ENCODE results near the gene KNTC1. TPM values are rescaled to one million over a fixed set of nuclear protein-coding genes. Genes with fewer than 3 reads are reported as not detected.

KNTC1 gene
- total RNA-seq, 1 experiment from 2014 or later, result 55.8 TPM

- Histone ChIP-seq H3K9me3 (no peaks in the 10 kb centered on the region), H3K4me3 (ENCODE audit: low read depth, low read length) (no peak overlapping the region), H3K4me1 (no peaks in the 10 kb centered on the region), H3K36me3 (ENCODE audit: control insufficient read depth, insufficient read depth, low read length) (peaks cover 8% of the 10 kb centered on the region), H3K27me3 (replicated peaks; ENCODE audit: control insufficient read depth, insufficient read depth, low read length) (no peaks in the 10 kb centered on the region)
- ChIA-PET POLR2A (no interaction called here), CTCF (no interaction called here)
- no peak for DNase-seq
- H3K36me3 Mint-ChIP-seq (ENCODE audit: insufficient read depth, unreplicated experiment), result peaks cover 94% of the 10 kb centered on the region
- no peaks in the 10 kb centered on the region for H3K9me3 Mint-ChIP-seq (ENCODE audit: unreplicated experiment)
- no peaks in the 10 kb centered on the region for H3K27me3 Mint-ChIP-seq (ENCODE audit: insufficient read depth, unreplicated experiment)
- intact Hi-C loops (cut with micrococcal nuclease; ENCODE audit: unreplicated experiment), result no loop called here
- no TSS peak for BruUV-seq (replicated peaks)
- peaks cover 7% of the 10 kb centered on the region for H3K4me1 Mint-ChIP-seq (ENCODE audit: low read depth, unreplicated experiment)
- no peak overlapping the region for H3K27ac Mint-ChIP-seq (ENCODE audit: unreplicated experiment)
- no peak overlapping the region for H3K4me3 Mint-ChIP-seq (ENCODE audit: unreplicated experiment)
- TF ChIP-seq CTCF (IDR thresholded peaks at IDR 0.05; ENCODE audit: insufficient read depth in 1 of 2, low read depth in 1 of 2, low read length in 1 of 2, severe bottlenecking in 1 of 2, unreplicated experiment in 1 of 2), result no peak
These were observed 9.2 kb upstream of the KNTC1 start for GRCh38 chr12:122517877-122518276.

- Histone ChIP-seq H3K9me3 (no peaks in the 10 kb centered on the region), H3K4me3 (ENCODE audit: low read depth, low read length) (no peak overlapping the region), H3K27me3 (replicated peaks; ENCODE audit: control insufficient read depth, insufficient read depth, low read length) (no peaks in the 10 kb centered on the region), H3K4me1 (peaks cover 5% of the 10 kb centered on the region; the same call in 1 of the 2 replicates), H3K36me3 (ENCODE audit: control insufficient read depth, insufficient read depth, low read length) (peaks cover 8% of the 10 kb centered on the region)
- no peak overlapping the region for H3K27ac Mint-ChIP-seq (ENCODE audit: unreplicated experiment)
- peaks cover 14% of the 10 kb centered on the region for H3K4me1 Mint-ChIP-seq (ENCODE audit: low read depth, unreplicated experiment)
- intact Hi-C loops (cut with micrococcal nuclease; ENCODE audit: unreplicated experiment), result no loop called here
- no peaks in the 10 kb centered on the region for H3K9me3 Mint-ChIP-seq (ENCODE audit: unreplicated experiment)
- ChIA-PET CTCF (no interaction called here), POLR2A (interaction anchor here (1.7 kb wide), 1 partner anchor 18 kb away, joined by 6 read pairs; the partner anchor contains the start of gene ZCCHC8)
- H3K4me3 Mint-ChIP-seq (ENCODE audit: unreplicated experiment), result no peak overlapping the region
- no peak for TF ChIP-seq CTCF (IDR thresholded peaks at IDR 0.05; ENCODE audit: insufficient read depth in 1 of 2, low read depth in 1 of 2, low read length in 1 of 2, severe bottlenecking in 1 of 2, unreplicated experiment in 1 of 2)
- DNase-seq, result no peak
- no peaks in the 10 kb centered on the region for H3K27me3 Mint-ChIP-seq (ENCODE audit: insufficient read depth, unreplicated experiment)
- no TSS peak for BruUV-seq (replicated peaks)
- H3K36me3 Mint-ChIP-seq (ENCODE audit: insufficient read depth, unreplicated experiment), result peaks cover 93% of the 10 kb centered on the region
These were observed 8.1 kb upstream of the KNTC1 start for GRCh38 chr12:122518908-122519307.

- Mint-ChIP-seq H3K4me1 (ENCODE audit: low read depth, unreplicated experiment) (peaks cover 14% of the 10 kb centered on the region), H3K27ac (ENCODE audit: unreplicated experiment) (no peak overlapping the region), H3K9me3 (ENCODE audit: unreplicated experiment) (no peaks in the 10 kb centered on the region), H3K36me3 (ENCODE audit: insufficient read depth, unreplicated experiment) (peaks cover 93% of the 10 kb centered on the region), H3K4me3 (ENCODE audit: unreplicated experiment) (no peak overlapping the region), H3K27me3 (ENCODE audit: insufficient read depth, unreplicated experiment) (no peaks in the 10 kb centered on the region)
- no peak overlapping the region for H3K4me3 ChIP-seq (ENCODE audit: low read depth, low read length)
- no TSS peak for BruUV-seq (replicated peaks)
- no peak for DNase-seq
- intact Hi-C loops (cut with micrococcal nuclease; ENCODE audit: unreplicated experiment), result no loop called here
- H3K9me3 ChIP-seq, result no peaks in the 10 kb centered on the region
- POLR2A ChIA-PET, result interaction anchor here (1.7 kb wide), 1 partner anchor 19 kb away, joined by 6 read pairs; the partner anchor contains the start of gene ZCCHC8
- TF ChIP-seq CTCF (IDR thresholded peaks at IDR 0.05; ENCODE audit: insufficient read depth in 1 of 2, low read depth in 1 of 2, low read length in 1 of 2, severe bottlenecking in 1 of 2, unreplicated experiment in 1 of 2), result no peak
- H3K36me3 ChIP-seq (ENCODE audit: control insufficient read depth, insufficient read depth, low read length), result peaks cover 8% of the 10 kb centered on the region
- H3K27me3 ChIP-seq (replicated peaks; ENCODE audit: control insufficient read depth, insufficient read depth, low read length), result no peaks in the 10 kb centered on the region
- peaks cover 10% of the 10 kb centered on the region; the same call in 1 of the 2 replicates for H3K4me1 ChIP-seq
- CTCF ChIA-PET, result no interaction called here
These were observed 7.6 kb upstream of the KNTC1 start for GRCh38 chr12:122519418-122519817.

Data from Caco-2 (cell line).